Measurements from ENCODE around the gene CHIT1. TPM values are rescaled to one million over a fixed set of nuclear protein-coding genes. Genes with fewer than 3 reads are reported as not detected.

The CHIT1 gene
- total RNA-seq, 2 experiments from 2014 or later, result 0.41 to 0.94 TPM

DNA sequence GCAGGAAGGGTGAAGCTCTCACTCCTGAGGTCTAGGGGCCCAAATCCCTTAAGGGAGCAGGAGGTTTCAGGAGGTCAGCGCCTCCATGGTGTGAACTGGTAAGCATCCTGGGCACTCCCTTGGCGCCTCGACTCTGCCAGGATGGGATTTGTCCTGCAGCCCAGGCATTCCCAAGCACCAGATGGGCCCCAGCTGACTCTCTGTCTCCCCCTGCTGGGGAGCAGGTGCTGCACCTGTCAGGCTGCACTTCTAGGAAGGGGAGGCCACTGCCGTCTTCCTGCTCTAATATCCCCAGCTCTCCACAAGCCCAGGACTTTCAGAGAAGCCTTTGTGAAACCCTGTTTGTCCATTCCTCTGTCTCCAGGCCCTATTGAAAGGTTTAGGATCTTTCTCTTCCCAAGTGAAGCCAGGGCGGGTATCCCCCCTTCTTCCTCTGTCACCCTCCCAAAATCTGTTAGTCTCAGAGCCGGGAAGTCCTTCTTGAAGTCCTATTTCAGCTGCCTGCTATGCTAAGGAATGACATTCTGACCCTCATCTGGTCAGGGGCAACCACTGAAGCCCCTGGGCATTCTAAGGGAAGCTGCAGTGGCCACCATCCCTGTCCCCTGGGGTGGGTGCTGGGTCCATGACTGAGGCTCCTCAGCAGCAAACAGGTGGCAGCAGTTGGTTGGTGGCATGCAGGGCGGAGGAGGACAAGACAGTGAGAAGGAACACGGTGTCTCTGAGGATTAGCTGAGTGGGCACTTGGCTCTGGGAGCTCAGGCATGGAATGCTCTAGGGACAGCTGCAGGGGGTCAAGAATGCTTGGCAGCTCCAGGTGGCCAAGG, 57.1 kb downstream of the CHIT1 start:
- H3K4me1 Mint-ChIP-seq, result no peaks in the 10 kb centered on the region
- no peak overlapping the region for H3K27ac Mint-ChIP-seq
- DNase-seq (peak; percentile 62), ATAC-seq (peak; percentile 77)
- peaks cover 3% of the 10 kb centered on the region for H3K27me3 Mint-ChIP-seq
- H3K36me3 Mint-ChIP-seq, result no peaks in the 10 kb centered on the region
- CTCF ChIA-PET, result interaction anchor here (0.8 to 5.2 kb wide), 28 partner anchors 9 to 169 kb away, joined by 3 to 74 read pairs (median 5); no protein-coding TSS in a partner anchor
- H3K4me3 Mint-ChIP-seq, result no peak overlapping the region
- no peaks in the 10 kb centered on the region for H3K9me3 Mint-ChIP-seq (ENCODE audit: low read depth)

DNA sequence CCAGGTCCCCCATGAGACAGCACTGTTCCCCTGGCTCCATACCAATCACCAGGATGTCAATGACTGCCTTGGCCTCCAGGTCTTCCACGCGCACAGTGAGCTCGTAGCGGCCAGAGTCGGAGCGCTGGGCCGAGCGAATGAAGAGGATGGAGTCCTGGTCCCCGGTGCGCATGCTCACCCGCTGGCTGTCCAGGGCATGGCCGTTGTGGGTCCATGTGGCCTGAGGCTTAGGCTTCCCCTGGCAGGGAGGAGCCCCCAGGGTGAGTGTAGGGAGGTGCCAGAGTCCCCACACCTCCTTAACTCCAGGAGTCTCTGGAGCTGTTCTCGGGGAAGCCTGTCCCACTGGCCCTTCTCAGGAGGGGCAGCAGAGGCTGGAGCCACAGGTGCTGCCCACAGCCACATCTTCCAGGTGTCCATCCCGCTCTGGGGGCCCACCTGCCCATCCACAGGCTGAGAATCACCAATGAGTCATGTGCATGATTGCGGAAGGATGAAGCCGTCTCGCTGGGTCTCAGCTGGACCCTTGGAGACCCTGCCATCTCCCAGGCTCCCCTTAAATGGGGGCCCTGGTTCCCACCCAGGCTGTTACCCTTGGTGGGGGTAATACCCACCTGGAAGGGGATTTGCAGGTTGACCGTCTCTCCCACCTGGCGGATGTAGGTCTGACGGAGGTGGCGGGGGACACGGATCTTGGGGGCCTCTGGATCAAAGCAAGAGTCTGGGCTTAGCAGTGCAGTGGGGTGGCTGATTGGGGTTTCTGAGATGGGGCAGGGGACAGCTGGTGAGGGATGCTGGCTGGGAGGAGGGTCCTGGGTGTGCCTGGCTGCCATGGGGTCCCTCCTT, 57.9 kb downstream of the CHIT1 start:
- no peak for ATAC-seq
- CTCF ChIA-PET, result interaction anchor here (0.6 to 5.2 kb wide), 30 partner anchors 10 to 1314 kb away, joined by 3 to 74 read pairs (median 4); partner anchors contain the start of gene MYOG
- H3K4me1 Mint-ChIP-seq, result no peaks in the 10 kb centered on the region

DNA sequence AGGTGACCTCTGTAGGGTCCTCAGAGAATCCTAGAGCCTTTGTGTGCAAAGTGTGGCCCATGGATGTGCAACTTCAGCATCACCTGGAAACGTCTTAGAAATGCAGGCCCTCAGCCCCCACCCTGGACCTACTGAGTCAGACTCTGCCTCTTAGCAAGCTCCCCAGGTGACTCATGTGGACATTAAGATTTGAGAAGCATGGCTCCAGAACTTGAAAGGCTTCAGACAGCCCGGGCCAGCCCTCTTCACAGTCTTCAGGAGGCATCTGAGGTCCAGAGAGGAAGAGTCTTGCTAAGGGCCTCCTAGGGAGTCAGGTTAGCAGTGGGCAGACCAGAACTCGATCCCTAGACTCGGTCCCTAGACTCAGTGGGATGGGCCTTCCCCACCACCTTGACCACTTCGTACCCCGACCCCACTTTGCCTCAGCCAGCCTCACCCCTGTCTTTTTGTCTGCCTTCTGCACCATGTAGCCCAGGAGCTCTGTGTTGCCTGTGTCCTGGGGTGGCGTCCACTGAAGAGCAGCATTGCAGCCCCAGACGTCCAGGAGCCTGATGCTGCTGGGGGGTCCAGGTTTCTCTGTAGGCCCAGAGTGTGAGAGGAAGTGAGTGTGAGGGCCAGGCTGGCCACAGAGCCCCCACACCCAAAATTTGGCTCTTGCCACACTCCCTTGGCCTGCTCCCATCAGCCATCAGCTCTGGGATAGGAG, 58.7 kb downstream of the CHIT1 start:
- no peak for ATAC-seq
- Mint-ChIP-seq H3K9me3 (ENCODE audit: low read depth) (no peaks in the 10 kb centered on the region), H3K27ac (no peak overlapping the region), H3K27me3 (no peaks in the 10 kb centered on the region), H3K4me3 (no peak overlapping the region), H3K4me1 (no peaks in the 10 kb centered on the region), H3K36me3 (no peaks in the 10 kb centered on the region)
- CTCF ChIA-PET, result interaction anchor here (0.6 to 5.2 kb wide), 10 partner anchors 9 to 1314 kb away, joined by 3 to 74 read pairs (median 9); partner anchors contain the start of gene MYOG
- no peak for DNase-seq

More for the DNA sequence above, 57.9 kb downstream of the CHIT1 start:
- H3K4me3 Mint-ChIP-seq, result no peak overlapping the region
- H3K27me3 Mint-ChIP-seq, result peaks cover 3% of the 10 kb centered on the region
- DNase-seq, result no peak
- H3K9me3 Mint-ChIP-seq (ENCODE audit: low read depth), result no peaks in the 10 kb centered on the region
- no peaks in the 10 kb centered on the region for H3K36me3 Mint-ChIP-seq
- H3K27ac Mint-ChIP-seq, result no peak overlapping the region

DNA sequence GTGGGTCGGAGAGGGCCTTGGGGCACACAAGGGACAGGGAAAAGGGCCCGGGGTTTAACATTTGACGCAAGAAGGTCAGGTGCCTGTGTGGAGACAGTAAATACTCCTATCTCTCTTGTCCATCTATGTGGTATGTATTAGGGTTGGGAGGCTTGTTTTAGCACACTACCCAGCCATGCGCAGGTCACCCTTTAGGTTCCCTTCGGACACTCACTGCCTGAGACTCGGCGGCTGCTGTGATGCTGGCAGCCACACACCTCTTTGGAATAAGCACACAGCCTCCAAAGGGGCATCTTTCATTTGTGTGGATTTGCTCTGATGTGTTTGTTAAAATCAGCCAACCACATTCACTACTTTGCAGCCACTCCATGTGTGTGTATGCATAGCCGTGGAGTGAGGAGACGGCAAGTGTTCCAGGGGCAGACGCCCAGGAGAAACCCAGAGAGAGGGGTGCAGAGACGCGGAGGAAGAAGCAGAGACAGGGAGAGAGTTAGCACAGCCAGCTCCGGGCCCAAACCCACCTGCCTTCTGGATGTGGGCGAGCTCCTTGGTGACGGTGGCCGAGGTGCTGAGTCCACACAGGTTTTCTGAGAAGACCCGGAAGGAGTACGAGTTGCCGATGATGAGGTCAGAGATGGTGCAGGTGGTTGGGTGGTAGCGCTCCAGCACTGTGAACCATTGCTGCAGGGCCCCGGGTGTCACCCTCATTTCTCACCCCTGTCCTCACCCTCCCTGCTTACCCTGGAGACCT, 59.5 kb downstream of the CHIT1 start:
- no peaks in the 10 kb centered on the region for H3K9me3 Mint-ChIP-seq (ENCODE audit: low read depth)
- H3K27ac Mint-ChIP-seq, result no peak overlapping the region
- H3K4me1 Mint-ChIP-seq, result no peaks in the 10 kb centered on the region
- ATAC-seq (no peak), DNase-seq (no peak)
- no peaks in the 10 kb centered on the region for H3K36me3 Mint-ChIP-seq
- no peaks in the 10 kb centered on the region for H3K27me3 Mint-ChIP-seq
- no peak overlapping the region for H3K4me3 Mint-ChIP-seq
- CTCF ChIA-PET, result interaction anchor here (2.5 to 5.2 kb wide), 2 partner anchors 22 to 130 kb away, joined by 9 to 74 read pairs; no protein-coding TSS in a partner anchor

DNA sequence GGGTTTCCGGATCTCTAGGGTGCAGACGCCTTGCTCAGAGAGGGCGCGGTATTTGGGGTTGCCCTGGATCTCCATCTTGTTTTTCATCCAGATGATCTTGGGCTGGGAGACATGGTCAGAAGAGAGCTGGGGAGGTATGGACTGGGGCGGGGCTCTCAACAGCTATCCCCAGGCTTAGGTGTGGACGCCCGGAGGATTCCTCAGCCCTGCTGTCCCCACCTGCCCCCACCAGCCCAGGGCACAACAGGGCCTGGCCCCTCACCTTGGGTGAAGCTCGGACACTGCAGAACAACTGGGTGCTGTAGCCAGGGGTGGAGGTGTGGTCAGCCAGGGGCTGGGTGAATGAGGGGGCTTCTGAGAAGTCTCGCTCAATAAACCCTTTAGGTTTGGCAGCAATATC, 60.5 kb downstream of the CHIT1 start:
- ATAC-seq (no peak), DNase-seq (no peak)
- CTCF ChIA-PET, result interaction anchor here (1.3 to 5.2 kb wide), 2 partner anchors 47 to 129 kb away, joined by 4 to 74 read pairs; no protein-coding TSS in a partner anchor
- Mint-ChIP-seq H3K4me3 (no peak overlapping the region), H3K27ac (no peak overlapping the region), H3K4me1 (no peaks in the 10 kb centered on the region), H3K27me3 (peaks cover 4% of the 10 kb centered on the region), H3K9me3 (ENCODE audit: low read depth) (no peaks in the 10 kb centered on the region), H3K36me3 (no peaks in the 10 kb centered on the region)

DNA sequence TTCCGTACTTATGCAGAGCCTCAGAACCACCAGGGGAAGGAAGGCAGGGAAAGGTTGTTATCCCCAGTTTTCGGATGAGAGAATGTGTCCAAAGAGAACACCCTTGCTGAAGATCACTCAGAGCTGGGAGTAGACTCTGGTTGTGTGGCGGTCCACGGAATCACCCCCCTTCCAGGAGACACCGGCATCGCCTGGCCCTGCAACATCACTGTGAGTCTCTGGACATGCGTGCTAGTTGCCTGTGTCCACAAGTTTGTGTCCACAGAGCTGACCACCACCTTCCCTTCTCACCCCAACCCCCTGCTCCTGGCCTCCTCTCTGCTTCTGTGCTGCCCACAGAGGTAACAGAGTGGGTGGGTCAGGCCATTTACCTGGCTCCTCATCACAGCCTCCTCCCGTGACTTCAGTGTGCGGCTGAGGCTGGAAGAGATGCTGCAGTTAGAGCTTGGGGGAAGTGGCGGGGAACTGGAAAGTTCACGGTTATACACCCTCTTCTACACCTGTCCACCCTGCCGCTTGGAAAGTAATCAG, 61.2 kb downstream of the CHIT1 start:
- no peaks in the 10 kb centered on the region for H3K36me3 Mint-ChIP-seq

DNA sequence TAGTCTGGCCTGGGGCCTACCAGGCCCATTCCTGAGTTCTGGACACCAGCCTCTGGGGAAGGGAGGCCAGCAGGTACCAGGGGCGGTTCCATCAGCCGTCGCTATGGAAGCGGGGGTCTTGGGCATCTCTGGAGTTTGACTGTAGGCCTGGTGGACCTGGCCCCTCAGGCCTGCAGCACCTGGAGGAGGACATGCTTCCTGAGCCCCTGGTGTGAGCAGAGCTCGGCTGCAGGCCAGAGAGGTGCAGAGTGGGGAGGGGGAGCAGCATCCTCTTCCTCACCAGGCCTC, 61.6 kb downstream of the CHIT1 start:
- DNase-seq, result no peak
- ATAC-seq, result no peak
- H3K9me3 Mint-ChIP-seq (ENCODE audit: low read depth), result no peaks in the 10 kb centered on the region
- no peak overlapping the region for H3K4me3 Mint-ChIP-seq
- no peaks in the 10 kb centered on the region for H3K36me3 Mint-ChIP-seq
- CTCF ChIA-PET, result interaction anchor here (0.6 to 1.8 kb wide), 3 partner anchors 19 to 101 kb away, joined by 3 to 7 read pairs (median 4); no protein-coding TSS in a partner anchor
- H3K27ac Mint-ChIP-seq, result no peak overlapping the region
- H3K4me1 Mint-ChIP-seq, result no peaks in the 10 kb centered on the region
- peaks cover 11% of the 10 kb centered on the region for H3K27me3 Mint-ChIP-seq

More for the DNA sequence above, 61.2 kb downstream of the CHIT1 start:
- peaks cover 7% of the 10 kb centered on the region for H3K27me3 Mint-ChIP-seq
- no peak overlapping the region for H3K27ac Mint-ChIP-seq
- DNase-seq (no peak), ATAC-seq (no peak)
- CTCF ChIA-PET, result interaction anchor here (0.6 to 1.3 kb wide), 2 partner anchors 20 to 48 kb away, joined by 3 to 4 read pairs; no protein-coding TSS in a partner anchor
- H3K9me3 Mint-ChIP-seq (ENCODE audit: low read depth), result no peaks in the 10 kb centered on the region
- H3K4me1 Mint-ChIP-seq, result no peaks in the 10 kb centered on the region
- no peak overlapping the region for H3K4me3 Mint-ChIP-seq

DNA sequence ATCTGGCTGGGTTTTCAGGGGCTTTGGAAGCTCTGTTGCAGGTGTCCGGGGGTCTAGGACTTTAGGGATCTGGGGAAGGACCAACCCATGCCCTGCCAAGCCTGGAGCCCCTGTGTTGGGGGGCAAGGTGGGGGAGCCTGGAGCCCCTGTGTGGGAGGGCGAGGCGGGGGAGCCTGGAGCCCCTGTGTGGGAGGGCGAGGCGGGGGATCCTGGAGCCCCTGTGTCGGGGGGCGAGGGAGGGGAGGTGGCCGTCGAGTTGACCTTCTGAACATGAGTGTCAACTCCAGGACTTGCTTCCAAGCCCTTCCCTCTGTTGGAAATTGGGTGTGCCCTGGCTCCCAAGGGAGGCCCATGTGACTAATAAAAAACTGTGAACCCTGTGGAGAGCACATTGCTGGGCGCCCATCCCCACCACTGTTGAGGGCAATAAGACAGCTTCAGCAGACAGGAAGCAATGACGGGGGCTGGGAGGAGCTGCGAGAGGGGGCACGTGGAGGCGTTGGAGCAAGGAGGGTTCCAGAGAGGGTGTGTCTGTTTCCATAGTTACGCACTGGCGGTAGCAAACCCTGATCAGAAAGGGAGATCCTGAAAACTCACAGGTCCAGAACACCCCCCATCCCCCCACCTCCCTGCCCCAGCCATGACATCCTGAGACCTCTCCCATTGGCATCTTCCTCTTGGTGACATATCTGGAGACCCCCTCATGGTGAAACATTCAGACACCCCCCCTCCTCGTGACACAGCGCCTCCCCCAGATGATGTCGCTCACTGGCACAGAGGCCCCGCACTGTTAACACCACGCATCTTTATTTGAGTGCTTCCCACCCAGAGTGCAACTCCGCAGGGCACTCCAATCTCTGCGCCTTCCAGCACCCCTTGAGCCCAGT, 62.2 kb downstream of the CHIT1 start:
- no peak for DNase-seq
- H3K27me3 Mint-ChIP-seq, result peaks cover 13% of the 10 kb centered on the region

DNA sequence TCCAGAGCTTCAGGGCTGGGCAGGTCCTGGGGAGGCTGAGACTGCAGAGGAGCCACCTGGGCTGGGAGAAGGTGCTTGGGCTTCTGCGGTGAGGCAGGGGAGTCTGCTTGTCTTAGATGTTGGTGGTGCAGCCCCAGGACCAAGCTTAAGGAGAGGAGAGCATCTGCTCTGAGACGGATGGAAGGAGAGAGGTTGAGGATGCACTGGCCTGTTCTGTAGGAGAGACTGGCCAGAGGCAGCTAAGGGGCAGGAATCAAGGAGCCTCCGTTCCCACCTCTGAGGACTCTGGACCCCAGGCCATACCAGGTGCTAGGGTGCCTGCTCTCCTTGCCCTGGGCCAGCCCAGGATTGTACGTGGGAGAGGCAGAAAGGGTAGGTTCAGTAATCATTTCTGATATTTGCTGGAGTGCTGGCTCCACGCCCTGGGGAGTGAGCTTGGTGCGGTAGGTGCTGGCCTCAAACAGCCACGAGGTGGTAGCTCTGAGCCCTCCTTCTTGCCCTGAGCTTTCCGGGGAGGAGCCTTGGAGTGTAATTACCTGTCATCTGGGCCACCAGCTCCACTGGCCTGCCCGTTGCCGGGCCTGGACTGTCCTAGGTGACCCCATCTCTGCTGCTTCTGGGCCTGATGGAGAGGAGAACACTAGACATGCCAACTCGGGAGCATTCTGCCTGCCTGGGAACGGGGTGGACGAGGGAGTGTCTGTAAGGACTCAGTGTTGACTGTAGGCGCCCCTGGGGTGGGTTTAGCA, 63.1 kb downstream of the CHIT1 start:
- Mint-ChIP-seq H3K27me3 (peaks cover 13% of the 10 kb centered on the region), H3K4me3 (no peak overlapping the region), H3K9me3 (ENCODE audit: low read depth) (no peaks in the 10 kb centered on the region), H3K36me3 (no peaks in the 10 kb centered on the region), H3K4me1 (no peaks in the 10 kb centered on the region), H3K27ac (no peak overlapping the region)
- ATAC-seq (peak; percentile 55), DNase-seq (no peak)
- CTCF ChIA-PET, result interaction anchor here (0.7 to 1.8 kb wide), 4 partner anchors 50 to 132 kb away, joined by 3 to 7 read pairs (median 4); no protein-coding TSS in a partner anchor

More for the DNA sequence above, 62.2 kb downstream of the CHIT1 start:
- no peaks in the 10 kb centered on the region for H3K9me3 Mint-ChIP-seq (ENCODE audit: low read depth)
- no peak overlapping the region for H3K4me3 Mint-ChIP-seq
- no peaks in the 10 kb centered on the region for H3K4me1 Mint-ChIP-seq
- CTCF ChIA-PET, result interaction anchor here (0.7 to 1.8 kb wide), 4 partner anchors 49 to 133 kb away, joined by 3 to 7 read pairs (median 4); no protein-coding TSS in a partner anchor
- H3K36me3 Mint-ChIP-seq, result no peaks in the 10 kb centered on the region
- no peak overlapping the region for H3K27ac Mint-ChIP-seq
- no peak for ATAC-seq

All from activated CD8-positive, alpha-beta memory T cell treated with anti-CD3 and anti-CD28 coated beads, Interleukin-2, amount 10 ng/mL, durations not matched to agents 7 days and 5 days (primary cell).